CD4-positive, alpha-beta T cell (primary cell): ENCODE data around the gene COL18A1. TPM values are rescaled to one million over a fixed set of nuclear protein-coding genes. Genes with fewer than 3 reads are reported as not detected.
A peak's percentile ranks its signal among the peaks of the same experiment; 100 is the strongest.

Experiments
- ATAC-seq: fragments of 200-7000 bp; cut with Tn5 transposase; one replicate; pipeline ENCODE4 v1.10.0; 2022; ENCODE audit warnings: mild to moderate bottlenecking; ENCODE audit not compliant: poor library complexity
- CTCF ChIA-PET: fragments of 350-600 bp; sonication (Branson Sonifier 250); formaldehyde crosslinking; loops from one replicate; lab custom pipeline; 2021; ENCODE audit warnings: antibody characterized with exemption, inconsistent platforms; lab: Charles Lee
- POLR2A ChIA-PET: fragments of 350-600 bp; sonication (Branson Sonifier 250); formaldehyde crosslinking; loops from one replicate; lab custom pipeline; 2021; ENCODE audit warnings: antibody characterized with exemption, inconsistent platforms; lab: Charles Lee
- DNase-seq, 14 experiments: peaks; one replicate each; pipeline ENCODE4 v3.0.0-alpha.2; 2013 to 2020; ENCODE audit warnings: mixed read lengths in 2 of 14
- H3K27ac ChIP-seq, 2 donors: one replicate each; pipeline versions ENCODE4 v1.5.1 to v1.7.0; 2013; ENCODE audit warnings: low read length in 2 of 2, low read depth in 1 of 2, mild to moderate bottlenecking in 1 of 2
- H3K27me3 ChIP-seq, 2 experiments: 1 replicate in 1 of 2; 2 replicates in 1 of 2; pipeline versions ENCODE4 v1.6.1 to v1.7.0; 2013; ENCODE audit warnings: low read length in 2 of 2, control low read depth in 1 of 2, mild to moderate bottlenecking in 1 of 2, moderate library complexity in 1 of 2; ENCODE audit not compliant: insufficient read depth in 2 of 2, control insufficient read depth in 1 of 2
- H3K36me3 ChIP-seq: one replicate; pipeline ENCODE4 v1.6.1; 2013; ENCODE audit warnings: low read length, control low read depth; ENCODE audit not compliant: insufficient read depth
- H3K4me1 ChIP-seq: one replicate; pipeline ENCODE4 v1.6.1; 2013; ENCODE audit warnings: low read length, control low read depth; ENCODE audit not compliant: insufficient read depth
- H3K4me3 ChIP-seq: one replicate; pipeline ENCODE4 v1.5.1; 2013; ENCODE audit warnings: mild to moderate bottlenecking, low read length, moderate library complexity
- H3K9me3 ChIP-seq, 2 experiments: 1 replicate in 1 of 2; 2 replicates in 1 of 2; pipeline versions ENCODE4 v1.6.1 to v1.7.0; 2013; ENCODE audit warnings: low read length in 2 of 2, mild to moderate bottlenecking in 2 of 2, control low read depth in 1 of 2, moderate library complexity in 1 of 2; ENCODE audit not compliant: control insufficient read depth in 1 of 2, insufficient read depth in 1 of 2
- H3K27ac Mint-ChIP-seq: one replicate; pipeline ENCODE4 v1.8.0; 2020; ENCODE audit warnings: mixed read lengths
- H3K27me3 Mint-ChIP-seq: one replicate; pipeline ENCODE4 v1.8.0; 2021; ENCODE audit warnings: mixed read lengths
- H3K36me3 Mint-ChIP-seq: one replicate; pipeline ENCODE4 v1.8.0; 2021; ENCODE audit warnings: low read depth, mixed read lengths
- H3K4me1 Mint-ChIP-seq: one replicate; pipeline ENCODE4 v1.8.0; 2021; ENCODE audit warnings: low read depth, mixed read lengths
- H3K4me3 Mint-ChIP-seq: one replicate; pipeline ENCODE4 v1.8.0; 2020; ENCODE audit warnings: mild to moderate bottlenecking, mixed read lengths
- H3K9me3 Mint-ChIP-seq: one replicate; pipeline ENCODE4 v1.8.0; 2020; ENCODE audit warnings: mixed read lengths
- intact Hi-C, 2 experiments: fragments of 100-400 bp; cut with DNase I in 1 of 2; cut with micrococcal nuclease in 1 of 2; formaldehyde crosslinking; loops; one replicate each; pipeline versions ENCODE4 v1.15.1 to v1.9.0; 2023 to 2025; cut with DNase I, micrococcal nuclease
- total RNA-seq, 174 experiments: library from RNA in 2 of 174; stranded (reverse) in 2 of 174; gene quantifications; one replicate each; pipeline ENCODE4 v1.2.3 and lab custom pipeline; 2021 to 2026
- TF ChIP-seq, protein P1 (sequence below): fragments of 200-600 bp; IDR thresholded peaks from one replicate; pipeline ENCODE4 v1.8.0; 2022; ENCODE audit warnings: antibody characterized with exemption, mild to moderate bottlenecking

COL18A1 gene
- total RNA-seq, 2 experiments from 2014 or later = 15.2 to 16.0 TPM

DNA sequence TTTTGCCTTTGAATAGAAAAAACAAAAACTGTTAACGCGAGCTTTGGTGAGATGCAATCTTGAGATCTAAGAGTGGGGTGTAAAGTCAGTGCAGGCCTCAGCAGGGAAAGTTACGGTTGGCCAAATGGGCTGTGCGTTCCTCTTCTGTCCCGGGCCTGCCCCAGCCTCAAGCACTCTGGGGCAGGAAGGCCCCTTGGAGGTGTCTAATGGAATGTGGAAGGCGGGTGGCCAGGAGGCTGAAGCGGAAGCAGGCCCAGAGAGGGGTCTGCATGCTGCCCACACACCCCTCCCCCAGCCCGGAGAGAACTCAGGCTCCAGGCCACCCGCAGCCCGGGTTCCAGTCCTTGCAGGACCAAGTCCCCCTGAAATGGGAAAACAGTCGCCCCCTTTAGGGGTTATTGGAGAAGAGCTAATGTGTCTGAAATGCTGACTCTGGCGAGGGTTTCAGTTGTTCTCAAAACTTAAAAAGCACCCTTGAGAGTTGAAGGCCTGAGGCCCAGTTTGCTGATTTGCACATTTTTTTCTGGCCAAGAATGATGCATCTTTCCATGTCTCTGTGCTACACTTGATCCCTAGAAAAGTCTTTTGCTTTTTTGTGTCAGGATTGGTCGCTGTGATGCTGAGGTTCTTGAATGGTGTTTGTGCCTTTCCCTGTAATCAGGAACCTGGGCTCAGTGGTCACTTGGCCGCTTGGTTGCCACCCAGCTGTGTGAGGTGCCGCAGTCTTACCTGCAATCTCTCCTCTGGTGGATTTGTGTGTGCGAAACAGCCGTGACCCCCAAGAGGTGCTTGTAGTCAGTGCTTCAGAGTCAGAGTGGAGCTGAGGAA is 2.0 kb downstream of the COL18A1 start:
- no peak overlapping the region for H3K27ac Mint-ChIP-seq
- H3K4me1 Mint-ChIP-seq = peaks cover 18% of the 10 kb centered on the region
- H3K36me3 Mint-ChIP-seq = no peaks in the 10 kb centered on the region
- peaks cover 57% of the 10 kb centered on the region for H3K27me3 Mint-ChIP-seq
- Histone ChIP-seq H3K27me3 (peaks cover 50 to 57% of the 10 kb centered on the region in 2 experiments), H3K36me3 (no peaks in the 10 kb centered on the region), H3K4me1 (peaks cover 19% of the 10 kb centered on the region), H3K9me3 (peaks cover 0 to 27% of the 10 kb centered on the region in 2 experiments), H3K27ac (no peak overlapping the region), H3K4me3 (no peak overlapping the region)
- no peaks in the 10 kb centered on the region for H3K9me3 Mint-ChIP-seq
- TF ChIP-seq, protein P1, sequence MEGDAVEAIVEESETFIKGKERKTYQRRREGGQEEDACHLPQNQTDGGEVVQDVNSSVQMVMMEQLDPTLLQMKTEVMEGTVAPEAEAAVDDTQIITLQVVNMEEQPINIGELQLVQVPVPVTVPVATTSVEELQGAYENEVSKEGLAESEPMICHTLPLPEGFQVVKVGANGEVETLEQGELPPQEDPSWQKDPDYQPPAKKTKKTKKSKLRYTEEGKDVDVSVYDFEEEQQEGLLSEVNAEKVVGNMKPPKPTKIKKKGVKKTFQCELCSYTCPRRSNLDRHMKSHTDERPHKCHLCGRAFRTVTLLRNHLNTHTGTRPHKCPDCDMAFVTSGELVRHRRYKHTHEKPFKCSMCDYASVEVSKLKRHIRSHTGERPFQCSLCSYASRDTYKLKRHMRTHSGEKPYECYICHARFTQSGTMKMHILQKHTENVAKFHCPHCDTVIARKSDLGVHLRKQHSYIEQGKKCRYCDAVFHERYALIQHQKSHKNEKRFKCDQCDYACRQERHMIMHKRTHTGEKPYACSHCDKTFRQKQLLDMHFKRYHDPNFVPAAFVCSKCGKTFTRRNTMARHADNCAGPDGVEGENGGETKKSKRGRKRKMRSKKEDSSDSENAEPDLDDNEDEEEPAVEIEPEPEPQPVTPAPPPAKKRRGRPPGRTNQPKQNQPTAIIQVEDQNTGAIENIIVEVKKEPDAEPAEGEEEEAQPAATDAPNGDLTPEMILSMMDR = no peak
- POLR2A ChIA-PET = interaction anchor here (0.6 kb wide), 1 partner anchor 67 kb away, joined by 3 read pairs; no protein-coding TSS in a partner anchor
- DNase-seq (no peak), ATAC-seq (no peak)
- CTCF ChIA-PET = no interaction called here
- intact Hi-C loops = no loop called here
- H3K4me3 Mint-ChIP-seq = peak overlapping the region; percentile 7

DNA sequence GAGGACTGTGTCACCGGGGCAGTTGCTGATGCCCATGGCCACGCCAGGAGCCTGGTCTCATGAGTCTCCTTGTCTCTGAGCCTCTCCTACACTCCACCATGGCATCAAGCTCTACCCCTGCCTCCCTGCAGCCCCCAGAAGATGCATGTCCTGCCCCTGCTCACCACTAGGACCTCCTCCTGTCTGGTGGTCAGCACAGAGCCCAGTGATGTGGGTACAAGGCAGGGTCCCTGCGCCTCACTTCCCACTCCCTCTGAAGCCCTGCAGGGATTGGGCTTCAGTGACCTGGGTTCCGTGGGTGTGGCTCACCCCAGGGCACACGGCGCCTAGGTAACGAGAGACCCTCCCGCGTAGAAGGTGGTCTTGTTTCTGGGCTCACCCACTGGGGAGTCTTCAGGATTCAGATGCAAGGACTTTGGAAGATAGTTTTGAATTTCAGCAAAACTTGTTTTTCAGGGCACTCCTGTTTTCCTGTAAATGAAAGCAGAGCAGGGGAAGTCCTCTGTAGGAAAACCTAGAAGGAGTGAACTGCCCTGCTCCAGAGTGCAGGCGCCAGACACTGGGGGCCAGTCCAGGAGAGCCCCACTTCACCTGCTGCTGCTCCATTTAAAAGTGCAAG is 2.8 kb downstream of the COL18A1 start:
- Histone ChIP-seq H3K27me3 (peaks cover 43 to 55% of the 10 kb centered on the region in 2 experiments), H3K4me3 (no peak overlapping the region), H3K9me3 (peaks cover 0 to 20% of the 10 kb centered on the region in 2 experiments), H3K4me1 (peaks cover 19% of the 10 kb centered on the region), H3K36me3 (no peaks in the 10 kb centered on the region), H3K27ac (no peak overlapping the region)
- TF ChIP-seq, protein P1 = no peak
- no peak for DNase-seq
- Mint-ChIP-seq H3K27me3 (peaks cover 57% of the 10 kb centered on the region), H3K4me3 (no peak overlapping the region), H3K36me3 (no peaks in the 10 kb centered on the region), H3K4me1 (peaks cover 18% of the 10 kb centered on the region), H3K9me3 (no peaks in the 10 kb centered on the region), H3K27ac (no peak overlapping the region)
- intact Hi-C loops = no loop called here
- no peak for ATAC-seq
- ChIA-PET CTCF (no interaction called here), POLR2A (no interaction called here)

DNA sequence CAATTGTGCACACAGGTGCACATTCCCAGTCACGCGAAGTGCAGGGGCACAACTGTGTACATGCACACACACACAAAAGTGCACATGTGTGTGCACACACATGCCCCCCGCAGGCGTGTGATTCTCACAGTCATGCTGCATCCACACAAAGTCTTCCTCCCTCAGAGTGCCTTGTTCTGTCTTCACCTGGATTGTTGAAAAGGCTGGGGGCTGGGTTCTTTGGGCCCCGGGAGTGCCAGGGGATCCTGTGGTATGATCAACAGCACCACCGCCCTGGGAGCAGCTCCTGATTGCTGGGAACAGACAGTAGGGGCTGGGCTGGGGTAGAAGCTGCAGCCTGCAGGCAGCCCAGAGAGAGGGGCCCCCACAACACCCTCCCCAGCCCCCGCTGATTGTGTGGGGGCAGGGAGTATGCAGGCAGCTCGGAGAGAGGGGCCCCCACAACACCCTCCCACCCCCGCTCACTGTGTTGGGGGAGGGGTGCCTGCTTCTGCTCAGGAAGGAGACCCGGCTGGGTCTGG is 3.4 kb downstream of the COL18A1 start:
- H3K4me1 ChIP-seq = peaks cover 19% of the 10 kb centered on the region
- CTCF ChIA-PET = no interaction called here
- DNase-seq = no peak
- H3K27me3 ChIP-seq = peaks cover 37 to 49% of the 10 kb centered on the region in 2 experiments
- TF ChIP-seq, protein P1 = no peak
- POLR2A ChIA-PET = no interaction called here
- Mint-ChIP-seq H3K27me3 (peaks cover 52% of the 10 kb centered on the region), H3K36me3 (no peaks in the 10 kb centered on the region), H3K9me3 (no peaks in the 10 kb centered on the region), H3K4me1 (peaks cover 17% of the 10 kb centered on the region), H3K4me3 (no peak overlapping the region), H3K27ac (no peak overlapping the region)
- intact Hi-C loops = no loop called here
- no peak overlapping the region for H3K4me3 ChIP-seq
- H3K27ac ChIP-seq = no peak overlapping the region
- H3K36me3 ChIP-seq = no peaks in the 10 kb centered on the region
- peaks cover 0 to 20% of the 10 kb centered on the region in 2 experiments for H3K9me3 ChIP-seq
- ATAC-seq = no peak
